LNCAP (cell line): ENCODE measurements around the gene KIF18B.

Experiments
- TF ChIP-seq, protein P1 (sequence below): fragments of 450-650 bp; IDR thresholded peaks from 2 replicates; pipeline ENCODE4 v1.5.1; 2017; ENCODE audit warnings: mild to moderate bottlenecking

Gene KIF18B

DNA sequence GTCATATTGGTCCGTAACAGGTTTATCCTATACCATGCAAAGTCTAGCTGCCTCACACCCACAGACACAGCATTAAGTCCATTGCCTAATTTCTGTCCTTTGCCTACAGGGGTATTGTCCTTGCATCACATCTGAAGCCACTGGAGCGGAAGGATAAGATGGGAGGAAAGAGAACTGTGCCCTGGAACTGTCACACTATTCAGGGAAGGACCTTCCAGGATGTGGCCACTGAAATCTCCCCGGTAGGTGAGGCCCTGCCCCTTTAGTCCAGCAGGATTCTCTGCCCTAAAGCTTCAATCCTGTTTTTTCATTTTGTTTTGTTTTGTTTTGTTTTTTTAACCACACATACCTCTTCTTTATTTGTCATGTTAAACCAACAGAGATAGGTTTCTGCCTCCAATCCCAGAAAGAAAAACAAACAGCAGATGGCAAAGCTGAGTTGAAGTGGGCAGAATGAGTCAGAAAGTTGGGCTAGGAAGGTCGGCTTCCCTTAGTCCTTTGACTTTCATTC lies 46.1 kb downstream of the KIF18B start:
- TF ChIP-seq, protein P1, sequence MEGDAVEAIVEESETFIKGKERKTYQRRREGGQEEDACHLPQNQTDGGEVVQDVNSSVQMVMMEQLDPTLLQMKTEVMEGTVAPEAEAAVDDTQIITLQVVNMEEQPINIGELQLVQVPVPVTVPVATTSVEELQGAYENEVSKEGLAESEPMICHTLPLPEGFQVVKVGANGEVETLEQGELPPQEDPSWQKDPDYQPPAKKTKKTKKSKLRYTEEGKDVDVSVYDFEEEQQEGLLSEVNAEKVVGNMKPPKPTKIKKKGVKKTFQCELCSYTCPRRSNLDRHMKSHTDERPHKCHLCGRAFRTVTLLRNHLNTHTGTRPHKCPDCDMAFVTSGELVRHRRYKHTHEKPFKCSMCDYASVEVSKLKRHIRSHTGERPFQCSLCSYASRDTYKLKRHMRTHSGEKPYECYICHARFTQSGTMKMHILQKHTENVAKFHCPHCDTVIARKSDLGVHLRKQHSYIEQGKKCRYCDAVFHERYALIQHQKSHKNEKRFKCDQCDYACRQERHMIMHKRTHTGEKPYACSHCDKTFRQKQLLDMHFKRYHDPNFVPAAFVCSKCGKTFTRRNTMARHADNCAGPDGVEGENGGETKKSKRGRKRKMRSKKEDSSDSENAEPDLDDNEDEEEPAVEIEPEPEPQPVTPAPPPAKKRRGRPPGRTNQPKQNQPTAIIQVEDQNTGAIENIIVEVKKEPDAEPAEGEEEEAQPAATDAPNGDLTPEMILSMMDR = no peak

DNA sequence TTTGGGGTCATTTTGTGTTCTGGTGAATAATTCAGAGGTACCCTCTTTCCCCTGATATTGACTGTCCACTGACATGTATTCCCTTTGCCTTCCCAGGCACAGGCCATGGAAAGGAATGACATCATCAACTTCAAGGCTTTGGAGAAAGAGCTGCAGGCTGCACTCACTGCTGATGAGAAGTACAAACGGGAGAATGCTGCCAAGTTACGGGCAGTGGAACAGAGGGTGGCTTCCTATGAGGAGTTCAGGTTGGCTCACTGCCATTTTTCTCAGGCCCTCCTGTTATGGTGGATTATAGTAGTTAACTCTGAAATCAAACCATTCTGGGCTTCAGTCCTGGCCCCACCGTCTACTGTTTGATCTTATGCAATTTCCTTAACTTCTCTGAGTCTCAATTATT lies 46.7 kb downstream of the KIF18B start:
- TF ChIP-seq, protein P1 = no peak

DNA sequence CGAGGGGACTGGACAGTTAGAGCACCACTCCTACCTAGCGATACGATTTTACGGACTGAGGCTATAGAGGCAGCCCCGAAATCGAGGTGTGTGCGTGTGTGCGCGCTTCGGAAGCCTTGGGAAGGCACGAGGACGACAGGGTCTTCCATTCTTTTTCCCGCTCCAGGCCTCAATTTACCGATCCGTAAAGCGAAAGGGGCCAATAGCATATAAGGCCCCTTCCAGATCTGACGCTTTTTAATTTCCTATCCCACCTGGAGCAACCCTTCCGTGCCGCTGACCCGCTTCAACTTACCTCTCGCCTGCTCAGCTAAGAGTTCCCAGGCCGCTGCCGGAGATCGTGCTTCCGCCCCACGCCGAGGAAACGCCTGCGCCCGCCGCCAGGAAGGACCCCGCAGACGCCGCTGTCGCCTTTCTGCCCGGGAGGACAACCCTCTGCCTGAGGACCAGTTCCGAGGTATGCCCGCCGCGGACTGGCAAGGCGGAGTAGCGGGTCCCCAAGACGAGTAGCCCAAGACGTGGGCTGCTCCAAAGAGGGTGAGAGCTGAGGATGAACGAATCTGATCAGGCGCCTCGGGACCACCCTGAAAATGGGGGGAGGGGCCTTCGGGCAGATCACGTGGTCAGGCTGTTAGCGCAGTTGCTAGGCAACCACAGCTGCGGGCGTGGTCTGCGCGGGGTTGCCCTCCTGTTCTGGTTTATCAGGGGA lies 48.3 kb downstream of the KIF18B start, which contains the start of gene EFTUD2:
Gene EFTUD2 (minus strand): TSS at position 372 of the 709 bp plus-strand sequence. CDS start 4,924 bp downstream, outside the sequence.
- TF ChIP-seq, protein P1 = no peak

DNA sequence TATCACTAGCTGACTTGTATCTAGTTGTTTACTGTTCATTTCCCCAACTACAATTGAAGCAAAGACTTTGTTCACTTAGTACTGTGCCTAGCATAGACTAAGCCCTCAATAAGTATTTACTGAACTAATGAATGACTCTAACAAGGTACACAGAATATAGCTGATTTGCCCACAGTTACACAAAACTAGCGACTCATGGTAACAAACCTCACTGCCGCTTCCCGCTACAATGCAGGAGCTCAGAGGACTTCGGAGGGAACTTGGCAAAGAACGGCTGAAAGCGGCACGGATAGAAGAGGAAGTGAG lies 48.9 kb downstream of the KIF18B start:
- TF ChIP-seq, protein P1 = no peak

DNA sequence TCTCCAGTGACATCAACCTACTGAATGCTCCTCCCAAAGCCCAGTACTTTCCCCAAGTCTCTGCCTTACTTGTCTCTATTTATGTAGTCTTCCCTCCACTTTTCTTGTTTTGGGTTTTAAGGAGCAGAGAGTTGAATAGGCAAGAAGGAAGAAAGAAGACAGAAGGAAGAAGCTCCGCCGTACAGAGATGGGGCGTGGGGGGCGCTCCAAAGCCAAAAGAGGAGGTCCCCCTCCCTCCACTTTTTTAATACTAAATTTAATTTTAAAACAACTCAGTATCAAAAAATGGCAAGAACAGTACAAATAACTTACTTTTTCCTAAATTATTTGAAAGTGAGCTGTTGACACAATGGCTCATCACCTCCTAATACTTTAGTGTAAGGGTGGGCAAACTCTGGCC lies 52.9 kb downstream of the KIF18B start:
- TF ChIP-seq, protein P1 = no peak; the same call in 1 of the 2 replicates

DNA sequence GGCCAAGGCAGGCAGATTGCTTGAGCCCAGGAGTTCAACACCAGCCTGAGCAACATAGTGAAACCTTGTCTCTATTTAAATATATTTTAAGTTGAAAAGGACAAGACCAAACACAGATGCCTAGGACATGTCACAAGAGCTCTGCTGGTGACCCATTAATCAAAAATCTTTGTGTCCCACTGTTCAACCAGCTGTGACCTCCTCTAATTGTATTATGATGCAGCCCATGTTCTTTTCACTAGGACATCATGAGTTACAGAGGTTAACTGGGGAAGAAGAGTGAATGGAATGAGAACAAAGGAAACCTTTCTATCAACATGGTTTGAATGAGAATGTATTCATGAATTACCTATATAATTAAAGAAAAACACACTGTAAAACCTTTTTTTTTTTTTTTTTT lies 55.3 kb downstream of the KIF18B start:
- TF ChIP-seq, protein P1 = no peak

DNA sequence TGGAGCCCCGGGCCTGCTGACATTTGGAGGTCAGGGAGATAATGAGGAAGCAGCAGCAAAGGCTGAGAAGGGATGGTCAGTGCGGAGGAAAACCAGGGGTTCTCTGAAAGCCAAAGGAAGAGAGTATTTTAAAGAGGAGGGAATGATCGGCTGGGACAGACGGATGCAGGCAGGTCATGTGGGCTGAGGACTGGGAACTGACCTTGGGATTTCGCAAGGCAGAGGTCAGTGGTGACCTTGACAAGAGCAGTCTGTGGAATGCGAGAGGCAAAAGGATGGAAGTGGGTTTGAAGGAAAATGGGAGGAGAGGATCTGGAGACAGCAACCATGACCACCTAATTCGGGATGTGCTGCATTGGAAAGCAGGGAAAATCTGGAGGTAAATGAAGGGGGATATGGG lies 58.6 kb downstream of the KIF18B start:
- TF ChIP-seq, protein P1 = no peak
